BE2C (cell line): Measurements from ENCODE around the gene BOD1L1.

ENCODE experiments used
- DNase-seq: peaks from one replicate; pipeline ENCODE4 v3.0.0-alpha.2; 2020
- H3K27me3 ChIP-seq: fragments of 250-450 bp; sonication (Bioruptor Pico); 2 replicates; pipeline ENCODE4 v1.5.1; 2020; ENCODE audit warnings: mild to moderate bottlenecking
- H3K36me3 ChIP-seq: fragments of 250-450 bp; sonication (Bioruptor Pico); 2 replicates; pipeline ENCODE4 v1.5.1; 2020; ENCODE audit warnings: mild to moderate bottlenecking
- H3K4me1 ChIP-seq: fragments of 250-450 bp; sonication (Bioruptor Pico); 2 replicates; pipeline ENCODE4 v1.5.1; 2020
- H3K4me3 ChIP-seq: 2 replicates; pipeline ENCODE4 v1.5.1; 2011; ENCODE audit warnings: low read depth, low read length
- H3K9me3 ChIP-seq: fragments of 250-450 bp; sonication (Bioruptor Pico); 2 replicates; pipeline ENCODE4 v1.5.1; 2020
- TF ChIP-seq, protein P1 (sequence below): IDR thresholded peaks from 2 replicates; pipeline ENCODE4 v1.5.1; 2012; ENCODE audit warnings: mild to moderate bottlenecking, low read depth, low read length

Gene BOD1L1

DNA sequence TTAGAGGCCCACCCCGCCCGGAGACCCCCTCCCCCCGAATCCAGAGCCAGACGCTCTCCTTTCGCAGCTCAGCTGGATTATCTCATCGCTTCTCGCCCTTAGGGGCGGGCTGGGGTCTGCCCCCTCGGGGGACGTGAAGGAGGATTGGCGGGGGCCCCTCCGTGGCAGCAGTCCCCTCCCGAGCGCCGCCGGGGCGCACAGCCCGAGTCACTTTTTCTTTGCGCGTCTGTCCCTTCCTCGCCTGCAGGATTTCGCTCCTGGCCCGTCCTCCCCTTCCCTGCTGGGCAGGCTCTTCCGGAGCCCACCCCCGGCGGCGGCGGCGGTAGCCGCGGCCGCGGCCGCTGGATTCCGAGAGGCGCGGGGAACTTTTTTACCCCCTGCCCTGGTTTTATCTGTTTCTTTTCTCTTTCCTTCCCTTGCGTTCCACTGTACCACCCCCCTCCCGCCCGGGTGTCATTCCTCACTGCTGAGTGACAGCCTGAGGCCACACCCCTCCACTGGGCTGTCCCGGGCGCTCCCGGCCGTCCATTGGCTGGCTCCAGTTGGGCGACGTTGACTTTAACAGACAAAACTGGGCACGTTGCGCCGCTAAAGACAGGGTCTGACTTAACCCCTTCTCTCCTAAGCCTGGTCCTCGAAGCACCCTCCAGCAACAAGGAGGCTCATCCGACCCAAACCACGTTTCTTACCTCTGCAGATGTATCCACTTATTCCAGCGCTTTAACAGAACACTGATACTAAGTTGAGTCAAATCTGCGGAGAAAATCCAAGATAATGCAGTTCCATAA, 82.7 kb downstream of the BOD1L1 start:
- H3K4me3 ChIP-seq: peak overlapping the region; percentile 67
- H3K4me1 ChIP-seq: no peaks in the 10 kb centered on the region
- TF ChIP-seq, protein P1, sequence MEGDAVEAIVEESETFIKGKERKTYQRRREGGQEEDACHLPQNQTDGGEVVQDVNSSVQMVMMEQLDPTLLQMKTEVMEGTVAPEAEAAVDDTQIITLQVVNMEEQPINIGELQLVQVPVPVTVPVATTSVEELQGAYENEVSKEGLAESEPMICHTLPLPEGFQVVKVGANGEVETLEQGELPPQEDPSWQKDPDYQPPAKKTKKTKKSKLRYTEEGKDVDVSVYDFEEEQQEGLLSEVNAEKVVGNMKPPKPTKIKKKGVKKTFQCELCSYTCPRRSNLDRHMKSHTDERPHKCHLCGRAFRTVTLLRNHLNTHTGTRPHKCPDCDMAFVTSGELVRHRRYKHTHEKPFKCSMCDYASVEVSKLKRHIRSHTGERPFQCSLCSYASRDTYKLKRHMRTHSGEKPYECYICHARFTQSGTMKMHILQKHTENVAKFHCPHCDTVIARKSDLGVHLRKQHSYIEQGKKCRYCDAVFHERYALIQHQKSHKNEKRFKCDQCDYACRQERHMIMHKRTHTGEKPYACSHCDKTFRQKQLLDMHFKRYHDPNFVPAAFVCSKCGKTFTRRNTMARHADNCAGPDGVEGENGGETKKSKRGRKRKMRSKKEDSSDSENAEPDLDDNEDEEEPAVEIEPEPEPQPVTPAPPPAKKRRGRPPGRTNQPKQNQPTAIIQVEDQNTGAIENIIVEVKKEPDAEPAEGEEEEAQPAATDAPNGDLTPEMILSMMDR: no peak
- peaks cover 98% of the 10 kb centered on the region for H3K27me3 ChIP-seq
- H3K36me3 ChIP-seq: no peaks in the 10 kb centered on the region
- peak; percentile 84 for DNase-seq
- no peaks in the 10 kb centered on the region; the same call in 1 of the 2 replicates for H3K9me3 ChIP-seq

DNA sequence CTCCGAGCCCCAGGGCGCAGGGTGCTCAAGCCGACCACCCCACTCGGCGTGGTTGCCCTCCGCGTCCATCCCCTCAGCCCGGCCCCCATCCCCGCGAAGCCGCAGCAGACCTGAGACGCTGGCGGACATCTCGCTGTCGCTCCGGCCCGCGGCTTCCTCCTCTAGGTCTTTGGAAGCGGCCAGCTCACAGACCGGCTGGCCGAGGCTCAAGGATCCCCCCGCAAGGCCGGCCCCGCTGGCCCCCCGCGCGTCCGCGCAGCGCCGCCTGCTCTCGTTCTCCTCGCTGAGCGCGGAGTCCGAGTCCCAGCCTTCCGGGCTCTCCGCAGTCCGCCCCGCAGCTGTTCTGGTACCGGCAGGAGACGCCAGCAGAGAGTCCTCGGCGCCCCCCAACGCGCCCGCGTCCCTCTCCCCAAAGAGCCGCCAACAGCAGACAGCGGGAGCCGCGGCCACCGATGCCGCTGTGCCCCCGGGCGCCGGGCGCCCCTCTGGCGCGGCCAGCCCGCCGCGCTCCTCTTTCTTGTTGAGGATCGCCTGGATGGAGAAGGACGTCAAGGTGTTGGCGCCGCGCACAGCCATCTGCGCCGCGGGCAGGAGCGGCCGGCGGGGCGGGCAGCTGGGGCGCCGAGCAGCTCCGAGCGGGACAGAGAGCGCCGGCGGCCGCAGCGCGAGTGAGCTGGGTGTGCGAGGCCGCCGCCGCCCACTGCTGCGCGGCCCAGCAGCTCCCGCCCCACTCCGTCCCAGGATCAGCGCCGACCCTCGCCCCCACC, 83.5 kb downstream of the BOD1L1 start, which contains the start of gene NKX3-2:
Gene NKX3-2, minus strand, starts transcription at position 670 of the 767 bp plus-strand sequence. Its CDS starts 94 bp downstream, at position 576.
- peaks cover 98% of the 10 kb centered on the region for H3K27me3 ChIP-seq
- TF ChIP-seq, protein P1: no peak
- no peaks in the 10 kb centered on the region; the same call in 1 of the 2 replicates for H3K9me3 ChIP-seq
- H3K4me3 ChIP-seq: peak within 1 kb of the TSS; percentile 67
- no peaks in the 10 kb centered on the region for H3K4me1 ChIP-seq
- H3K36me3 ChIP-seq: no peaks in the 10 kb centered on the region
- no peak for DNase-seq

DNA sequence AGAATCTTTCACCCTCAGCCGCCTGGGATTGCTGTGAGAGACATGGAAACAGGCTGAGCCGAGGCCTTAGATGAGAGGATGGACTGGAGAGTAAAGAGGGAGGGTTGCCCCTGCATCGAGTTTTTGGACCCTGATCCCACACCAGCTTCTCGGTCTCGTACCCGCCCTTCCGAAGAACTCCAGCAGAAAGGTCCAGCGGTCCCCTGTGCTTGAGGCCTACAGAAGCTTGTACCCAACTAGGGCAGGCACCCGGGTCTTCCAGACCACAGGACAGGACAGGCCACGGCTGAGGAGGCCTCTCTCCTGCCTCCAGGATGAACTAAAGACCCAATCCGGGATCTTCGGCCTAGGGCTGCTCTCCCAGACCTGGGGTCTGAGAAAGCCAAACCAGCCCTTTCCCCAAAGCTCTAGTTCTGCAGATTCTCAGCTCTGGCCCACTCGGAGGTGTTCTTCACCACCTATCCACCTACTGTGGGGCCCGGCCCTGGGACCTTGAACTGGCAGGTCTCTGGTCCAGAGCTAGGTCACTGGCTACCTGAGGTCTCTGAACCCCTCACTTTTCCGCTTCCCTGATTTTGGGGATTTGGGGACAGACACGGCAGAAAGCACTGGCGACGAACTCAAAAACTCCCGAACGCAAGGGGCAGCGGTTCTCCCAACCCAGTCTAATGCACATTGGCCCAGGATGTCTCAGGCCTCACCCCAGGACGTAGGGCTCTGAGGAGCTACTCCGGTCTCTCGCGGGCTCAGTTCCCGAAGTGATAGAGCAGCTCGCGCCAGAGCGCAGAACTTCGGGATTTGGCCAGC, 84.3 kb downstream of the BOD1L1 start:
- H3K4me3 ChIP-seq: no peak overlapping the region
- no peak for DNase-seq
- TF ChIP-seq, protein P1: no peak
- no peaks in the 10 kb centered on the region for H3K36me3 ChIP-seq
- no peaks in the 10 kb centered on the region for H3K4me1 ChIP-seq
- peaks cover 99% of the 10 kb centered on the region for H3K27me3 ChIP-seq
- H3K9me3 ChIP-seq: no peaks in the 10 kb centered on the region; the same call in 1 of the 2 replicates

DNA sequence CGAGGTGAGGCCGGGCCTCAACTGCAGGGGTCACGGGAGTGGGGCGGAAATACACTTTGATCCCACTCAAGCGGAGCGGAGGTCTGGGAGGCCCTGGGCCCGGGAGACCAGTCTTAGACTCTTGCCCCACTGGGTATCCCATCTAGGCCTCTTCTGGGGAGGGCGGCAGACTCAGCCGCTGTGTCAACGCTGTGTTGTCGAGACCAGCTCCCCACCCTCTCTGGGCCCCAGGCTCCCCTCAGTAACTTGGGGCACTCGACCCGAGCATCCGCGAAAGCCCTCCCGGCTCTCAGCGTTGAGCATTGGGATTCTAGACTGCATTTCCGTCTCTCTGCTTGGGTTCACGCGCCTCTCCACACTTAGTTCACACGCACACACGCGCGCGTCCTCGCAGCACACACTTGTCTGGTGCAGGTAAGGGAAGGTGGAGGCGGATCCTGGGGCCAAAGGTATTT, 84.9 kb downstream of the BOD1L1 start:
- H3K4me3 ChIP-seq: no peak overlapping the region
- no peak for DNase-seq
- peaks cover 100% of the 10 kb centered on the region for H3K27me3 ChIP-seq
- H3K4me1 ChIP-seq: no peaks in the 10 kb centered on the region
- TF ChIP-seq, protein P1: no peak
- no peaks in the 10 kb centered on the region for H3K36me3 ChIP-seq
- no peaks in the 10 kb centered on the region; the same call in 1 of the 2 replicates for H3K9me3 ChIP-seq

DNA sequence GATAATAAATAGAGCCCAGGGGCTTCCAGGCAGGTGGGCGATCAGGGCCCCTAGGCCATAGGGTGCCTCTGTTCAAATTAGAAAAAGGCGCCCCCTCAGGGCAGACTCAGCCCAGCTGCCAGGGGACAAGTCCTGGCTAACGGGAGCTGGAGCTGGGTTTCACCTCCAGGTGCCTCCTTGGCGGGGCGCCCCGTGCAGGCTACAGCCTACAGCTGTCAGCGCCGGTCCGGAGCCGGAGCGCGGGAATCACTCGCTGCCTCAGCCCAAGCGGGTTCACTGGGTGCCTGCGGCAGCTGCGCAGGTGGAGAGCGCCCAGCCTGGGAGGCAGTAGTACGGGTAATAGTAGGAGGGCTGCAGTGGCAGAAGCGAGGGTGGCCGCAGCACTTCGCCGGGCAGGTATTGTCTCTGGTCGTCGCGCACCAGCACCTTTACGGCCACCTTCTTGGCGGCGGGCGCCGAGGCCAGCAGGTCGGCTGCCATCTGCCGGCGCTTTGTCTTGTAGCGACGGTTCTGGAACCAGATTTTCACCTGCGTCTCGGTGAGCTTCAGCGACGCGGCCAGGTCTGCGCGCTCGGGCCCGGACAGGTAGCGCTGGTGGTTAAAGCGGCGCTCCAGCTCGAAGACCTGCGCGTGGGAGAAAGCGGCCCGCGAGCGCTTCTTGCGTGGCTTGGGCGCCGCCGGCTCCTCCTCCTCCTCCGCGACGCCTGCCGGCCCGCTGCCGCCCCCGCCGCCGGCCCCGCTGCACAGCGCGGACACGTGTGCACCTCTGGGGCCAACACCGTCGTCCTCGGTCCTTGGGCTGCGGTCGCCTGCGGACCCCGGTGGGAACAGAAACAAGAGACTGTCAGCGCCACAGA, 85.6 kb downstream of the BOD1L1 start:
- no peak for DNase-seq
- Histone ChIP-seq H3K36me3 (no peaks in the 10 kb centered on the region), H3K4me1 (no peaks in the 10 kb centered on the region), H3K27me3 (peaks cover 100% of the 10 kb centered on the region), H3K9me3 (no peaks in the 10 kb centered on the region; the same call in 1 of the 2 replicates), H3K4me3 (no peak overlapping the region)
- TF ChIP-seq, protein P1: peak; percentile 31
